ENCODE results near the gene RBM10.

DNA sequence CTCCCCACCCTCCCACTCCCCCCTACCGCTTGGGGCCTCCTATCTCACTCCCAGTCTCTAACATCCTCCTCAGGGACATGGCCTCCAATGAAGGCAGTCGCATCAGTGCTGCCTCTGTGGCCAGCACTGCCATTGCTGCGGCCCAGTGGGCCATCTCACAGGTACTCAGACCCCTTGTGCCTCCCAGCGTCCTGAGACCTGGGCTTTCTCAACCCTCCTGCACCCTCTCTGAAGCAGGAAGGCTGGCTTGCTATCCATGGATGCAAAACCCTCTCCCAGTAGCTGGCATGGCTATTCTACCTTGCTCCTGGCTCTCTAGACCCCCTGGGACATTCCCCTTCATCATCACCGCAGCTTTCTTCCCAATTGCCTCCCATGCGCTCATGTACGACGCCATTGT lies 35.3 kb downstream of the RBM10 start:
- TF ChIP-seq, protein P1, sequence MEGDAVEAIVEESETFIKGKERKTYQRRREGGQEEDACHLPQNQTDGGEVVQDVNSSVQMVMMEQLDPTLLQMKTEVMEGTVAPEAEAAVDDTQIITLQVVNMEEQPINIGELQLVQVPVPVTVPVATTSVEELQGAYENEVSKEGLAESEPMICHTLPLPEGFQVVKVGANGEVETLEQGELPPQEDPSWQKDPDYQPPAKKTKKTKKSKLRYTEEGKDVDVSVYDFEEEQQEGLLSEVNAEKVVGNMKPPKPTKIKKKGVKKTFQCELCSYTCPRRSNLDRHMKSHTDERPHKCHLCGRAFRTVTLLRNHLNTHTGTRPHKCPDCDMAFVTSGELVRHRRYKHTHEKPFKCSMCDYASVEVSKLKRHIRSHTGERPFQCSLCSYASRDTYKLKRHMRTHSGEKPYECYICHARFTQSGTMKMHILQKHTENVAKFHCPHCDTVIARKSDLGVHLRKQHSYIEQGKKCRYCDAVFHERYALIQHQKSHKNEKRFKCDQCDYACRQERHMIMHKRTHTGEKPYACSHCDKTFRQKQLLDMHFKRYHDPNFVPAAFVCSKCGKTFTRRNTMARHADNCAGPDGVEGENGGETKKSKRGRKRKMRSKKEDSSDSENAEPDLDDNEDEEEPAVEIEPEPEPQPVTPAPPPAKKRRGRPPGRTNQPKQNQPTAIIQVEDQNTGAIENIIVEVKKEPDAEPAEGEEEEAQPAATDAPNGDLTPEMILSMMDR (conservative IDR thresholded peaks at IDR 0.05; ENCODE audit: low read depth in 2 of 2): no peak
- TF ChIP-seq EZH2 (IDR thresholded peaks at IDR 0.05; ENCODE audit: low read depth, unreplicated experiment) (no peak), POLR2AphosphoS5 (IDR thresholded peaks at IDR 0.05; ENCODE audit: low read depth) (no peak), EZH2phosphoT487 (IDR thresholded peaks at IDR 0.05; ENCODE audit: unreplicated experiment) (no peak), ZNF331 (CRISPR knock-in tag; IDR thresholded peaks at IDR 0.05; ENCODE audit: low read depth) (no peak), CREB1 (CRISPR knock-in tag; IDR thresholded peaks at IDR 0.05; ENCODE audit: low read depth) (no peak), STAT1 (IDR thresholded peaks at IDR 0.05; ENCODE audit: unreplicated experiment) (no peak), ZNF114 (CRISPR knock-in tag; IDR thresholded peaks at IDR 0.05) (no peak)
- TF ChIP-seq, protein P2, sequence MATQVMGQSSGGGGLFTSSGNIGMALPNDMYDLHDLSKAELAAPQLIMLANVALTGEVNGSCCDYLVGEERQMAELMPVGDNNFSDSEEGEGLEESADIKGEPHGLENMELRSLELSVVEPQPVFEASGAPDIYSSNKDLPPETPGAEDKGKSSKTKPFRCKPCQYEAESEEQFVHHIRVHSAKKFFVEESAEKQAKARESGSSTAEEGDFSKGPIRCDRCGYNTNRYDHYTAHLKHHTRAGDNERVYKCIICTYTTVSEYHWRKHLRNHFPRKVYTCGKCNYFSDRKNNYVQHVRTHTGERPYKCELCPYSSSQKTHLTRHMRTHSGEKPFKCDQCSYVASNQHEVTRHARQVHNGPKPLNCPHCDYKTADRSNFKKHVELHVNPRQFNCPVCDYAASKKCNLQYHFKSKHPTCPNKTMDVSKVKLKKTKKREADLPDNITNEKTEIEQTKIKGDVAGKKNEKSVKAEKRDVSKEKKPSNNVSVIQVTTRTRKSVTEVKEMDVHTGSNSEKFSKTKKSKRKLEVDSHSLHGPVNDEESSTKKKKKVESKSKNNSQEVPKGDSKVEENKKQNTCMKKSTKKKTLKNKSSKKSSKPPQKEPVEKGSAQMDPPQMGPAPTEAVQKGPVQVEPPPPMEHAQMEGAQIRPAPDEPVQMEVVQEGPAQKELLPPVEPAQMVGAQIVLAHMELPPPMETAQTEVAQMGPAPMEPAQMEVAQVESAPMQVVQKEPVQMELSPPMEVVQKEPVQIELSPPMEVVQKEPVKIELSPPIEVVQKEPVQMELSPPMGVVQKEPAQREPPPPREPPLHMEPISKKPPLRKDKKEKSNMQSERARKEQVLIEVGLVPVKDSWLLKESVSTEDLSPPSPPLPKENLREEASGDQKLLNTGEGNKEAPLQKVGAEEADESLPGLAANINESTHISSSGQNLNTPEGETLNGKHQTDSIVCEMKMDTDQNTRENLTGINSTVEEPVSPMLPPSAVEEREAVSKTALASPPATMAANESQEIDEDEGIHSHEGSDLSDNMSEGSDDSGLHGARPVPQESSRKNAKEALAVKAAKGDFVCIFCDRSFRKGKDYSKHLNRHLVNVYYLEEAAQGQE (IDR thresholded peaks at IDR 0.05; ENCODE audit: unreplicated experiment): no peak
- TF ChIP-seq, protein P3, sequence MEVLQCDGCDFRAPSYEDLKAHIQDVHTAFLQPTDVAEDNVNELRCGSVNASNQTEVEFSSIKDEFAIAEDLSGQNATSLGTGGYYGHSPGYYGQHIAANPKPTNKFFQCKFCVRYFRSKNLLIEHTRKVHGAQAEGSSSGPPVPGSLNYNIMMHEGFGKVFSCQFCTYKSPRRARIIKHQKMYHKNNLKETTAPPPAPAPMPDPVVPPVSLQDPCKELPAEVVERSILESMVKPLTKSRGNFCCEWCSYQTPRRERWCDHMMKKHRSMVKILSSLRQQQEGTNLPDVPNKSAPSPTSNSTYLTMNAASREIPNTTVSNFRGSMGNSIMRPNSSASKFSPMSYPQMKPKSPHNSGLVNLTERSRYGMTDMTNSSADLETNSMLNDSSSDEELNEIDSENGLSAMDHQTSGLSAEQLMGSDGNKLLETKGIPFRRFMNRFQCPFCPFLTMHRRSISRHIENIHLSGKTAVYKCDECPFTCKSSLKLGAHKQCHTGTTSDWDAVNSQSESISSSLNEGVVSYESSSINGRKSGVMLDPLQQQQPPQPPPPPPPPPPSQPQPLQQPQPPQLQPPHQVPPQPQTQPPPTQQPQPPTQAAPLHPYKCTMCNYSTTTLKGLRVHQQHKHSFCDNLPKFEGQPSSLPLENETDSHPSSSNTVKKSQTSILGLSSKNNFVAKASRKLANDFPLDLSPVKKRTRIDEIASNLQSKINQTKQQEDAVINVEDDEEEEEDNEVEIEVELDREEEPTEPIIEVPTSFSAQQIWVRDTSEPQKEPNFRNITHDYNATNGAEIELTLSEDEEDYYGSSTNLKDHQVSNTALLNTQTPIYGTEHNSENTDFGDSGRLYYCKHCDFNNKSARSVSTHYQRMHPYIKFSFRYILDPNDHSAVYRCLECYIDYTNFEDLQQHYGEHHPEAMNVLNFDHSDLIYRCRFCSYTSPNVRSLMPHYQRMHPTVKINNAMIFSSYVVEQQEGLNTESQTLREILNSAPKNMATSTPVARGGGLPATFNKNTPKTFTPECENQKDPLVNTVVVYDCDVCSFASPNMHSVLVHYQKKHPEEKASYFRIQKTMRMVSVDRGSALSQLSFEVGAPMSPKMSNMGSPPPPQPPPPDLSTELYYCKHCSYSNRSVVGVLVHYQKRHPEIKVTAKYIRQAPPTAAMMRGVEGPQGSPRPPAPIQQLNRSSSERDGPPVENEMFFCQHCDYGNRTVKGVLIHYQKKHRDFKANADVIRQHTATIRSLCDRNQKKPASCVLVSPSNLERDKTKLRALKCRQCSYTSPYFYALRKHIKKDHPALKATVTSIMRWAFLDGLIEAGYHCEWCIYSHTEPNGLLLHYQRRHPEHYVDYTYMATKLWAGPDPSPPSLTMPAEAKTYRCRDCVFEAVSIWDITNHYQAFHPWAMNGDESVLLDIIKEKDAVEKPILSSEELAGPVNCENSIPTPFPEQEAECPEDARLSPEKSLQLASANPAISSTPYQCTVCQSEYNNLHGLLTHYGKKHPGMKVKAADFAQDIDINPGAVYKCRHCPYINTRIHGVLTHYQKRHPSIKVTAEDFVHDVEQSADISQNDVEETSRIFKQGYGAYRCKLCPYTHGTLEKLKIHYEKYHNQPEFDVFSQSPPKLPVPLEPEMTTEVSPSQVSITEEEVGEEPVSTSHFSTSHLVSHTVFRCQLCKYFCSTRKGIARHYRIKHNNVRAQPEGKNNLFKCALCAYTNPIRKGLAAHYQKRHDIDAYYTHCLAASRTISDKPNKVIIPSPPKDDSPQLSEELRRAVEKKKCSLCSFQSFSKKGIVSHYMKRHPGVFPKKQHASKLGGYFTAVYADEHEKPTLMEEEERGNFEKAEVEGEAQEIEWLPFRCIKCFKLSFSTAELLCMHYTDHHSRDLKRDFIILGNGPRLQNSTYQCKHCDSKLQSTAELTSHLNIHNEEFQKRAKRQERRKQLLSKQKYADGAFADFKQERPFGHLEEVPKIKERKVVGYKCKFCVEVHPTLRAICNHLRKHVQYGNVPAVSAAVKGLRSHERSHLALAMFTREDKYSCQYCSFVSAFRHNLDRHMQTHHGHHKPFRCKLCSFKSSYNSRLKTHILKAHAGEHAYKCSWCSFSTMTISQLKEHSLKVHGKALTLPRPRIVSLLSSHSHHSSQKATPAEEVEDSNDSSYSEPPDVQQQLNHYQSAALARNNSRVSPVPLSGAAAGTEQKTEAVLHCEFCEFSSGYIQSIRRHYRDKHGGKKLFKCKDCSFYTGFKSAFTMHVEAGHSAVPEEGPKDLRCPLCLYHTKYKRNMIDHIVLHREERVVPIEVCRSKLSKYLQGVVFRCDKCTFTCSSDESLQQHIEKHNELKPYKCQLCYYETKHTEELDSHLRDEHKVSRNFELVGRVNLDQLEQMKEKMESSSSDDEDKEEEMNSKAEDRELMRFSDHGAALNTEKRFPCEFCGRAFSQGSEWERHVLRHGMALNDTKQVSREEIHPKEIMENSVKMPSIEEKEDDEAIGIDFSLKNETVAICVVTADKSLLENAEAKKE (CRISPR knock-in tag; IDR thresholded peaks at IDR 0.05): no peak

All from GM23338 (cell line).